Bladder microvascular endothelial cell (primary cell): ENCODE results near the gene UBE3B. TPM values are rescaled to one million over a fixed set of nuclear protein-coding genes. Genes with fewer than 3 reads are reported as not detected.

Source experiments
- total RNA-seq: library from RNA; depleted of rRNA; stranded (reverse); fragments of >200 nt; gene quantifications from 2 replicates; pipeline ENCODE4 v1.2.3, GENCODE V29; 2014

Gene UBE3B
- total RNA-seq = 18.0 and 52.7 TPM in 2 replicates

DNA sequence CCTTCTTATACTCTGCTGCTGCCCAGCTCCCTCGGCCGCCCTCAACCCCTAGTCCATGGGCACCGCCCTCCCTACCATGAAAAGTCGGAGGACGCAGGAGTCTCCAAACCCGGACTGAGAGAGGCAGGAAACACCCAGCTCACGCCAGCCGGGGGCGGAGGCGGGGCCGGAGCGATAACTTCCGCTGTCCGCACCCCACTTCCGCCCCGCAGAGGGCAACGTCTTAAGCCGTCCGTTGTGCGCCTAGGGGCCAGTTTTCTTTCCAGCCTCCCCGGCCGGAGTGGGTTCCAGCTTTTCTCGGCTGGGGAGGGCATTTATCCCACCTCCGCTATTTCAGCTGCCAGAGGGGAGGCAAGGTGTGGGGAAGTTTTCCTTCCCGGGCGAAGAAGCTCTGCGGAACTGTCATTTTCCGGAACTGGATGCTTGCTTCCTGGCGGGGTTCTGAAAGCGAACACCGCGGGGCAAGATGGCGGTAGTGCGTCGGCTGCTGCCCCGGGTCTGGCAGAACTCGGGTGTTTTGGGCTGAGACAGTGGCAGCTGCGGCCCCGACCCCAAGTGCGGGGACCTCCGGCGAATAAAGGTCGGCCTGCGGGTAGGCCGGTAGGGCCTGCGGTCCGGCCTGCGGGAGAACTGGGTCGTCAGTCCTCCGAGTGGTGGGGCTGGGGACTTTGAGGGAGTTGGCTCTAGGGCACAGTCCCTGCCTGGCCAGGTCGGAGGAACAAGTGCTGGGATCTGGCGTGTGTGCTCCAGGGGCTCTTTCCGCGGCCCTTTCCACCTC lies at the start of gene UBE3B, which contains the start of gene KCTD10:
UBE3B (plus strand) TSS at position 450 of the 778 bp plus-strand sequence. CDS start 5,918 bp downstream, outside the sequence.
KCTD10 (minus strand) TSS at position 116 of the 778 bp plus-strand sequence; CDS start at position 78, 38 bp downstream.

GRCh38 chr12:109573029-109573913 lies 95.8 kb downstream of the UBE3B start, which contains the start of the genes MMAB and MVK:
MMAB (minus strand) TSS chr12:109573504; CDS start chr12:109573480, 24 bp downstream.
MVK (plus strand) TSS chr12:109573794; CDS start chr12:109574823, 1,029 bp downstream.

Other genes starting within 250 kb of the UBE3B start
- gene FOXN4, start 168.3 kb upstream of the UBE3B start, total RNA-seq = not detected in 2 replicates
- not detected in 2 replicates for gene MYO1H, start 129.7 kb upstream of the UBE3B start, total RNA-seq
- gene KCTD10, start 334 bp upstream of the UBE3B start, total RNA-seq = 72.2 and 81.9 TPM in 2 replicates
- gene MMAB, start 95.9 kb downstream of the UBE3B start, total RNA-seq = 11.8 and 27.4 TPM in 2 replicates
- 11.1 and 17.8 TPM in 2 replicates for gene MVK, start 96.2 kb downstream of the UBE3B start, total RNA-seq
- gene FAM222A, start 236.2 kb downstream of the UBE3B start, total RNA-seq = under 0.01 and 0.25 TPM in 2 replicates